Stomach (tissue), 4 donors: ENCODE results near the gene MRPL43.

Source experiments
- POLR2AphosphoS5 ChIP-seq, 3 donors: sonication (generic); formaldehyde crosslinking; IDR thresholded peaks; one replicate each; pipeline ENCODE4 v1.6.1; 2016; ENCODE audit warnings: antibody characterized with exemption in 3 of 3
- TF ChIP-seq, protein P1 (sequence below), 7 experiments: fragments of 450-650 bp in 4 of 7; fragments of 200-600 bp in 3 of 7; sonication (generic) in 3 of 7; IDR thresholded peaks; one replicate each; pipeline ENCODE4 v1.5.1; 2016 to 2019; ENCODE audit warnings: antibody characterized with exemption in 7 of 7, control low read depth in 2 of 7, mild to moderate bottlenecking in 1 of 7

DNA sequence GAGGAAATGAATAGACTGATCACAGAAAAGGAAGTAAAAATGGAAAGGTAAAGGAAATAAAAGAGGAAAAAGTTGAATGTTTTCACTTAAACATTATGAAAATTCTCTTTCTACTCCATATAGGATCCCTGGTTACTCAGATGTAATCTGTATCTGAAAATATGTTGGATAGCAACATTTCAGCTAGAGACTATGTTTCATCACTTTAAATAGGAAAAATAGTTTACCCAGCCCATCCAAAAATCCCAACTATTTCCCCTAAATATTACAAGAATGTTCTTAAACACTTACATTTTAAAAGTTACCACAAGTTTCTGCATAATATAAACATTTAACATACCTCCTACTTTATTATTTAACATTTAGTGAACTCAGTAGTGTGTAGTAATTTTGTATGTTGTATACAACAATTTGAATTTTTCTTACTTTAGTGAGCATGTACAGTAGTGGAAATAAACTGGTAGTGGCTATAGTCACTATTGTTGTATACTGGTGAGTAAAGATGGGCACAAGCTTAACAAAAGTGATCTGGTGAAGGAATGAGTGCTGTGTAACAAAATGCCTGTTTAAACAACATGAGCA lies 47.4 kb downstream of the MRPL43 start:
- no peak for TF ChIP-seq POLR2AphosphoS5 (IDR thresholded peaks at IDR 0.05)
- TF ChIP-seq, protein P1, sequence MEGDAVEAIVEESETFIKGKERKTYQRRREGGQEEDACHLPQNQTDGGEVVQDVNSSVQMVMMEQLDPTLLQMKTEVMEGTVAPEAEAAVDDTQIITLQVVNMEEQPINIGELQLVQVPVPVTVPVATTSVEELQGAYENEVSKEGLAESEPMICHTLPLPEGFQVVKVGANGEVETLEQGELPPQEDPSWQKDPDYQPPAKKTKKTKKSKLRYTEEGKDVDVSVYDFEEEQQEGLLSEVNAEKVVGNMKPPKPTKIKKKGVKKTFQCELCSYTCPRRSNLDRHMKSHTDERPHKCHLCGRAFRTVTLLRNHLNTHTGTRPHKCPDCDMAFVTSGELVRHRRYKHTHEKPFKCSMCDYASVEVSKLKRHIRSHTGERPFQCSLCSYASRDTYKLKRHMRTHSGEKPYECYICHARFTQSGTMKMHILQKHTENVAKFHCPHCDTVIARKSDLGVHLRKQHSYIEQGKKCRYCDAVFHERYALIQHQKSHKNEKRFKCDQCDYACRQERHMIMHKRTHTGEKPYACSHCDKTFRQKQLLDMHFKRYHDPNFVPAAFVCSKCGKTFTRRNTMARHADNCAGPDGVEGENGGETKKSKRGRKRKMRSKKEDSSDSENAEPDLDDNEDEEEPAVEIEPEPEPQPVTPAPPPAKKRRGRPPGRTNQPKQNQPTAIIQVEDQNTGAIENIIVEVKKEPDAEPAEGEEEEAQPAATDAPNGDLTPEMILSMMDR (IDR thresholded peaks at IDR 0.05) = no peak
